Activated CD8-positive, alpha-beta T cell treated with anti-CD3 and anti-CD28 coated beads, Interleukin-2, amount 10 ng/mL, durations not matched to agents 7 days and 5 days (primary cell): ENCODE results near the gene EXOC6B. TPM values are rescaled to one million over a fixed set of nuclear protein-coding genes. Genes with fewer than 3 reads are reported as not detected.

Source experiments
- ATAC-seq: fragments of 150-1000 bp; cut with Tn5 transposase; one replicate; pipeline ENCODE4 v1.10.0; 2021; ENCODE audit warnings: moderate library complexity
- CTCF ChIA-PET: fragments of 350-600 bp; sonication (Branson Sonifier 250); formaldehyde crosslinking; loops from one replicate; lab custom pipeline; 2021; ENCODE audit warnings: antibody characterized with exemption; lab: Charles Lee
- POLR2A ChIA-PET: fragments of 350-600 bp; sonication (Branson Sonifier 250); formaldehyde crosslinking; loops from one replicate; lab custom pipeline; 2021; ENCODE audit warnings: antibody characterized with exemption; lab: Charles Lee
- DNase-seq: peaks from one replicate; pipeline ENCODE4 v3.0.0-alpha.2; 2020
- H3K27ac Mint-ChIP-seq: one replicate; pipeline ENCODE4 v1.8.0; 2021; ENCODE audit warnings: mild to moderate bottlenecking, mixed read lengths
- H3K27me3 Mint-ChIP-seq: one replicate; pipeline ENCODE4 v1.8.0; 2021; ENCODE audit warnings: low read depth, mixed read lengths
- H3K36me3 Mint-ChIP-seq: one replicate; pipeline ENCODE4 v1.8.0; 2021; ENCODE audit warnings: low read depth, mixed read lengths
- H3K4me1 Mint-ChIP-seq: one replicate; pipeline ENCODE4 v1.8.0; 2021; ENCODE audit warnings: low read depth, mixed read lengths
- H3K4me3 Mint-ChIP-seq: one replicate; pipeline ENCODE4 v1.8.0; 2021; ENCODE audit warnings: mild to moderate bottlenecking, mixed read lengths
- H3K9me3 Mint-ChIP-seq: one replicate; pipeline ENCODE4 v1.8.0; 2022; ENCODE audit warnings: mixed read lengths; ENCODE audit not compliant: insufficient read depth
- total RNA-seq, 2 experiments: library from RNA; stranded (reverse); gene quantifications; one replicate each; pipeline ENCODE4 v1.2.3, GENCODE V29; 2021

The EXOC6B gene
- total RNA-seq: 10 to 100 TPM; 17.8 to 18.8 TPM

GRCh38 chr2:72825257-72826155 is at the start of gene EXOC6B:
Gene EXOC6B (minus strand): TSS chr2:72826033.
- POLR2A ChIA-PET: no interaction called here
- CTCF ChIA-PET: no interaction called here
- ATAC-seq (peak; percentile 91), DNase-seq (peak; percentile 88)
- no peaks in the 10 kb centered on the region for H3K9me3 Mint-ChIP-seq
- H3K27ac Mint-ChIP-seq: peak within 1 kb of the TSS; percentile 86
- H3K4me1 Mint-ChIP-seq: peaks cover 60% of the 10 kb centered on the region
- peak within 1 kb of the TSS; percentile 92 for H3K4me3 Mint-ChIP-seq
- H3K27me3 Mint-ChIP-seq: no peaks in the 10 kb centered on the region
- H3K36me3 Mint-ChIP-seq: peaks cover 11% of the 10 kb centered on the region

- no peak overlapping the region for H3K27ac Mint-ChIP-seq
- H3K4me1 Mint-ChIP-seq: no peaks in the 10 kb centered on the region
- DNase-seq: no peak
- no peaks in the 10 kb centered on the region for H3K36me3 Mint-ChIP-seq
- H3K27me3 Mint-ChIP-seq: peaks cover 33% of the 10 kb centered on the region
- ChIA-PET POLR2A (no interaction called here), CTCF (interaction anchor here (0.7 kb wide), 1 partner anchor 102 kb away, joined by 3 read pairs; no protein-coding TSS in a partner anchor)
- H3K9me3 Mint-ChIP-seq: no peaks in the 10 kb centered on the region
- ATAC-seq: no peak
- H3K4me3 Mint-ChIP-seq: no peak overlapping the region
Measured at GRCh38 chr2:72871880-72872279, 46.0 kb upstream of the EXOC6B start.

GRCh38 chr2:72871060-72871459 is 45.2 kb upstream of the EXOC6B start:
- DNase-seq: no peak
- ChIA-PET POLR2A (no interaction called here), CTCF (interaction anchor here (0.7 to 1.0 kb wide), 3 partner anchors 9 to 103 kb away, joined by 3 to 7 read pairs (median 3); no protein-coding TSS in a partner anchor)
- no peaks in the 10 kb centered on the region for H3K36me3 Mint-ChIP-seq
- H3K27ac Mint-ChIP-seq: no peak overlapping the region
- H3K9me3 Mint-ChIP-seq: no peaks in the 10 kb centered on the region
- H3K27me3 Mint-ChIP-seq: peaks cover 38% of the 10 kb centered on the region
- no peak for ATAC-seq
- H3K4me3 Mint-ChIP-seq: no peak overlapping the region
- H3K4me1 Mint-ChIP-seq: no peaks in the 10 kb centered on the region

- no peaks in the 10 kb centered on the region for H3K9me3 Mint-ChIP-seq
- DNase-seq: no peak
- H3K4me1 Mint-ChIP-seq: peaks cover 11% of the 10 kb centered on the region
- ChIA-PET CTCF (interaction anchor here (0.6 to 2.5 kb wide), 12 partner anchors 8 to 313 kb away, joined by 3 to 10 read pairs (median 4); partner anchors contain the start of gene SPR), POLR2A (no interaction called here)
- peaks cover 37% of the 10 kb centered on the region for H3K27me3 Mint-ChIP-seq
- H3K36me3 Mint-ChIP-seq: no peaks in the 10 kb centered on the region
- no peak overlapping the region for H3K27ac Mint-ChIP-seq
- no peak for ATAC-seq
- H3K4me3 Mint-ChIP-seq: no peak overlapping the region
Measured at GRCh38 chr2:72864500-72864899, 38.7 kb upstream of the EXOC6B start.

GRCh38 chr2:72863046-72863445 is 37.2 kb upstream of the EXOC6B start:
- DNase-seq: no peak
- ChIA-PET POLR2A (no interaction called here), CTCF (interaction anchor here (0.6 to 2.5 kb wide), 15 partner anchors 8 to 139 kb away, joined by 3 to 22 read pairs (median 6); partner anchors contain the start of gene SPR)
- Mint-ChIP-seq H3K4me3 (no peak overlapping the region), H3K27ac (no peak overlapping the region), H3K36me3 (no peaks in the 10 kb centered on the region), H3K4me1 (peaks cover 11% of the 10 kb centered on the region), H3K9me3 (no peaks in the 10 kb centered on the region), H3K27me3 (peaks cover 39% of the 10 kb centered on the region)
- no peak for ATAC-seq

GRCh38 chr2:72862239-72862988 is 36.6 kb upstream of the EXOC6B start:
- Mint-ChIP-seq H3K4me3 (peak overlapping the region; percentile 55), H3K36me3 (no peaks in the 10 kb centered on the region), H3K27ac (no peak overlapping the region), H3K4me1 (peaks cover 11% of the 10 kb centered on the region), H3K27me3 (peaks cover 42% of the 10 kb centered on the region), H3K9me3 (no peaks in the 10 kb centered on the region)
- peak; percentile 88 for DNase-seq
- POLR2A ChIA-PET: no interaction called here
- peak; percentile 99 for ATAC-seq
- CTCF ChIA-PET: interaction anchor here (0.6 to 2.5 kb wide), 18 partner anchors 9 to 911 kb away, joined by 3 to 22 read pairs (median 4); partner anchors contain the start of gene SPR

GRCh38 chr2:72859831-72860262 is 34.0 kb upstream of the EXOC6B start:
- Mint-ChIP-seq H3K27ac (no peak overlapping the region), H3K9me3 (no peaks in the 10 kb centered on the region), H3K36me3 (no peaks in the 10 kb centered on the region), H3K27me3 (peaks cover 50% of the 10 kb centered on the region), H3K4me1 (peaks cover 11% of the 10 kb centered on the region), H3K4me3 (no peak overlapping the region)
- DNase-seq (peak; percentile 79), ATAC-seq (peak; percentile 77)
- CTCF ChIA-PET: interaction anchor here (0.6 to 1.5 kb wide), 16 partner anchors 9 to 102 kb away, joined by 3 to 12 read pairs (median 4); no protein-coding TSS in a partner anchor
- POLR2A ChIA-PET: no interaction called here

- Mint-ChIP-seq H3K36me3 (no peaks in the 10 kb centered on the region), H3K4me3 (no peak overlapping the region), H3K9me3 (no peaks in the 10 kb centered on the region), H3K27ac (no peak overlapping the region), H3K4me1 (no peaks in the 10 kb centered on the region), H3K27me3 (peaks cover 24% of the 10 kb centered on the region)
- ATAC-seq: no peak
- CTCF ChIA-PET: interaction anchor here (1.3 to 2.3 kb wide), 2 partner anchors 8 to 10 kb away, joined by 3 to 10 read pairs; no protein-coding TSS in a partner anchor
- POLR2A ChIA-PET: no interaction called here
- no peak for DNase-seq
Measured at GRCh38 chr2:72851333-72851732, 25.5 kb upstream of the EXOC6B start.

- Mint-ChIP-seq H3K9me3 (no peaks in the 10 kb centered on the region), H3K4me3 (no peak overlapping the region), H3K27me3 (peaks cover 10% of the 10 kb centered on the region), H3K4me1 (no peaks in the 10 kb centered on the region), H3K27ac (no peak overlapping the region), H3K36me3 (no peaks in the 10 kb centered on the region)
- ATAC-seq (no peak), DNase-seq (no peak)
- CTCF ChIA-PET: no interaction called here
- POLR2A ChIA-PET: no interaction called here
Measured at GRCh38 chr2:72849138-72849462, 23.3 kb upstream of the EXOC6B start.

GRCh38 chr2:72848436-72849137 is 22.8 kb upstream of the EXOC6B start:
- H3K4me3 Mint-ChIP-seq: no peak overlapping the region
- no peaks in the 10 kb centered on the region for H3K36me3 Mint-ChIP-seq
- no peak overlapping the region for H3K27ac Mint-ChIP-seq
- no peak for DNase-seq
- H3K27me3 Mint-ChIP-seq: peaks cover 8% of the 10 kb centered on the region
- ATAC-seq: no peak
- ChIA-PET POLR2A (no interaction called here), CTCF (no interaction called here)
- no peaks in the 10 kb centered on the region for H3K9me3 Mint-ChIP-seq
- no peaks in the 10 kb centered on the region for H3K4me1 Mint-ChIP-seq
